Thyroid gland (tissue), 4 donors: ENCODE measurements around the gene GSG1L. TPM values are rescaled to one million over a fixed set of nuclear protein-coding genes. Genes with fewer than 3 reads are reported as not detected.

Experiments used
- DNase-seq, 2 donors: peaks; one replicate each; pipeline ENCODE4 v3.0.0-alpha.2; 2019
- H3K27ac ChIP-seq, 3 donors: fragments of 200-600 bp; sonication (generic); 1 replicate in 2 of 3; 2 replicates in 1 of 3; pipeline ENCODE4 v1.5.1; 2016 to 2019; ENCODE audit warnings: mild to moderate bottlenecking in 1 of 3, moderate library complexity in 1 of 3
- H3K27me3 ChIP-seq: fragments of 200-600 bp; sonication (generic); one replicate; pipeline ENCODE4 v1.5.1; 2019
- H3K36me3 ChIP-seq, 2 donors: fragments of 200-600 bp; sonication (generic); one replicate each; pipeline ENCODE4 v1.5.1; 2016 to 2019
- H3K4me1 ChIP-seq, 2 donors: fragments of 200-600 bp; sonication (generic); one replicate each; pipeline ENCODE4 v1.5.1; 2017 to 2019
- H3K4me3 ChIP-seq, 3 donors: fragments of 200-600 bp; sonication (generic); replicated peaks in 1 of 3; 1 replicate in 2 of 3; 2 replicates in 1 of 3; pipeline ENCODE4 v1.5.1; 2016; ENCODE audit warnings: mild to moderate bottlenecking in 1 of 3
- H3K9me3 ChIP-seq: fragments of 200-600 bp; sonication (generic); one replicate; pipeline ENCODE4 v1.5.1; 2017
- CTCF ChIP-seq, 6 experiments: fragments of 200-600 bp in 3 of 6; fragments of 450-650 bp in 3 of 6; sonication (generic) in 3 of 6; IDR thresholded peaks; one replicate each; pipeline ENCODE4 v1.5.1; 2016 to 2019; ENCODE audit warnings: antibody characterized with exemption in 6 of 6, mild to moderate bottlenecking in 2 of 6, inconsistent platforms in 1 of 6, moderate library complexity in 1 of 6
- POLR2A ChIP-seq, 2 donors: fragments of 450-650 bp; IDR thresholded peaks; one replicate each; pipeline ENCODE4 v1.6.1; 2017; ENCODE audit warnings: antibody characterized with exemption in 2 of 2, mild to moderate bottlenecking in 2 of 2, moderate library complexity in 1 of 2
- WGBS, 2 donors: methylation state at CpG; one replicate each; pipeline ENCODE4 v1.1.5; 2017; 5-methylcytosine and 5-hydroxymethylcytosine counted together
- intact Hi-C: fragments of 100-400 bp; cut with DNase I; formaldehyde crosslinking; loops from one replicate; pipeline ENCODE4 v1.15.1; 2023
- total RNA-seq, 4 donors: library from RNA; depleted of rRNA; stranded (reverse); fragments of >200 nt; gene quantifications; one replicate each; pipeline ENCODE4 v1.2.3, GENCODE V29; 2016

Gene GSG1L
- total RNA-seq, 4 donors from 2014 or later = not detected

GRCh38 chr16:28098171-28098958, 34.9 kb upstream of the GSG1L start:
- no peak for DNase-seq
- peaks cover 33 to 46% of the 10 kb centered on the region in 2 donors for H3K36me3 ChIP-seq
- WGBS, 2 donors = 92 to 94% methylated on average over 17 to 18 of the region's 21 CpGs

GRCh38 chr16:28096983-28097899, 33.7 kb upstream of the GSG1L start:
- Histone ChIP-seq H3K27me3 (no peaks in the 10 kb centered on the region), H3K9me3 (no peaks in the 10 kb centered on the region), H3K4me1 (peaks cover 0 to 10% of the 10 kb centered on the region in 2 donors), H3K4me3 (no peak overlapping the region), H3K36me3 (peaks cover 23 to 37% of the 10 kb centered on the region in 2 donors), H3K27ac (no peak overlapping the region)
- intact Hi-C loops = no loop called here
- TF ChIP-seq POLR2A (IDR thresholded peaks at IDR 0.05) (no peak), CTCF (IDR thresholded peaks at IDR 0.05) (no peak)
- 85 to 93% methylated on average over 16 to 17 of the region's 17 CpGs for WGBS, 2 donors
- DNase-seq = no peak

More at GRCh38 chr16:28098171-28098958, 34.9 kb upstream of the GSG1L start:
- no peaks in the 10 kb centered on the region for H3K9me3 ChIP-seq
- no peak overlapping the region for H3K4me3 ChIP-seq
- TF ChIP-seq CTCF (IDR thresholded peaks at IDR 0.05) = no peak
- no peak for TF ChIP-seq POLR2A (IDR thresholded peaks at IDR 0.05)
- peaks cover 0 to 1% of the 10 kb centered on the region in 2 donors for H3K4me1 ChIP-seq
- intact Hi-C loops = no loop called here
- no peak overlapping the region for H3K27ac ChIP-seq
- no peaks in the 10 kb centered on the region for H3K27me3 ChIP-seq

- Histone ChIP-seq H3K4me1 (peaks cover 0 to 10% of the 10 kb centered on the region in 2 donors), H3K36me3 (peaks cover 7 to 8% of the 10 kb centered on the region in 2 donors), H3K27me3 (no peaks in the 10 kb centered on the region), H3K27ac (peak overlapping the region; percentile 34 to 79 (median 71)), H3K4me3 (no peak overlapping the region), H3K9me3 (no peaks in the 10 kb centered on the region)
- TF ChIP-seq POLR2A (IDR thresholded peaks at IDR 0.05) (no peak), CTCF (IDR thresholded peaks at IDR 0.05) (no peak)
- intact Hi-C loops = no loop called here
- 74 to 75% methylated on average over 5 of the region's 5 CpGs for WGBS, 2 donors
- no peak for DNase-seq
Observed at GRCh38 chr16:28093385-28093725, 29.8 kb upstream of the GSG1L start.

GRCh38 chr16:28092721-28093384, 29.3 kb upstream of the GSG1L start:
- H3K9me3 ChIP-seq = no peaks in the 10 kb centered on the region
- peak; percentile 62 to 64 for DNase-seq
- peak overlapping the region; percentile 71 to 79 (median 72) for H3K27ac ChIP-seq
- 38 to 41% methylated on average over 17 of the region's 17 CpGs for WGBS, 2 donors
- H3K36me3 ChIP-seq = peaks cover 3 to 7% of the 10 kb centered on the region in 2 donors
- no peaks in the 10 kb centered on the region for H3K27me3 ChIP-seq
- no peak overlapping the region for H3K4me3 ChIP-seq
- no peak for TF ChIP-seq POLR2A (IDR thresholded peaks at IDR 0.05)
- no peak for TF ChIP-seq CTCF (IDR thresholded peaks at IDR 0.05)
- H3K4me1 ChIP-seq = peaks cover 0 to 10% of the 10 kb centered on the region in 2 donors
- intact Hi-C loops = no loop called here
